HS-5 (cell line): ENCODE measurements around the gene ADGRA1.
"Not testable (repeated sequence)": the region's sequence is repeated elsewhere in the genome, so short reads cannot be mapped to it uniquely, and the experiment has no call there.

ENCODE experiments used
- DNase-seq: peaks from one replicate; pipeline ENCODE4 v3.0.0-alpha.2; 2012; ENCODE audit warnings: low read depth

ADGRA1 gene

DNA sequence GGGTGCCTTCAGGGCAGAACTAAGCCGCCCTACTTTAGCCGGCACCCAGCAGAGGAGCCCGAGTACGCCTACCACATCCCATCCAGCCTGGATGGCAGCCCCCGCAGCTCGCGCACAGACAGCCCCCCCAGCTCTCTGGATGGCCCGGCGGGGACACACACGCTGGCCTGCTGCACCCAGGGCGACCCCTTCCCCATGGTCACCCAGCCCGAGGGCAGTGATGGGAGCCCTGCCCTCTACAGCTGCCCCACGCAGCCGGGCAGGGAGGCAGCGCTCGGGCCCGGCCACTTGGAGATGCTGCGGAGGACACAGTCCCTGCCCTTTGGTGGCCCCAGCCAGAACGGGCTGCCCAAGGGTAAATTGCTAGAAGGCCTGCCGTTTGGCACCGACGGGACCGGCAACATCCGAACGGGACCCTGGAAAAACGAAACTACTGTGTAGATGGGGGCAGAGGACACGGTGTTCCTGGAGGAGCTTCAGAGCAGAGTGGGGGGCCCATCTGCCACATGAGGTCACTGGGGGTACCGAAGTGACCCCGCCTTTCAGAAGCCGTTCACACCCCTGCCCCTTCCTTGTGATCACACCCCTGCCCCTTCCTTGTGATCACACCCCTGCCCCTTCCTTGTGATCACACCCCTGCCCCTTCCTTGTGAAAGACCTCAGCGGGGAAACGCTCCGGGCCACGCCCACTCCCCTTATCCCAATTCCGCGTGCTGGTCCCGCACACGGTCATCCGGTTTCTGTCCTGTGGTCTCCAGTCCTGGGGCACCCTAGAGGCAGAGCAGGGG, 41.5 kb downstream of the ADGRA1 start:
- no peak for DNase-seq

DNA sequence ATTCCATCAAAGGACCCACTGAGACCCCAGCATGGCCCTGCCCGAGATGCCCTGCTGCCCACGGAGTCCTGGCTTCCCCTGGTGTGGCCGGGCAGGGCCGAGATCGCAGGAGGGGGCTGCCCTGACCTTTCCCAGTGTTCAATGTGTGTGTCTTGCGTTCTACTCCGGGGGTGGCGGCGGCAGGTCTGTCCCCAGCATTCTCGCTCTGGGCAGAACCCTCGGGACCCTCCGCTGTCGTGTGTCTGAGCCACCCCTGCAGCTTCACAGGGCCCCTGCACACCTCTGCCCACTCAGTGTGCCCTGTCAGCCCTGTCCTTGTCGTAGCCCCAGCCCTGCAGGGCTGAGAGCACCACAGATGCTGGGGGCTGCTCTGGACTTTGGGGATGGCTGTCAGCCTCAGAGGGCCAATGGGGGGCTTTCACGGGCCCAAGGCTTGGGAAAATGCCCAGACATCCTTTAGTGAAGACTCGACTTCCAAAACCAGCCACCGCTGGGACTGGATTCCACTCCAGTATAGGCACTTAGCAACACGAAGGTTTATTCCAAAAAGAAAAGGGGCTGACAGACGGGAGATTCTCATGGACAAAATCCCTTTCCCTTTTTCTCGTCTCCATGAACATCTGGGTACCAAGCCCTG, 42.3 kb downstream of the ADGRA1 start:
- no peak for DNase-seq

DNA sequence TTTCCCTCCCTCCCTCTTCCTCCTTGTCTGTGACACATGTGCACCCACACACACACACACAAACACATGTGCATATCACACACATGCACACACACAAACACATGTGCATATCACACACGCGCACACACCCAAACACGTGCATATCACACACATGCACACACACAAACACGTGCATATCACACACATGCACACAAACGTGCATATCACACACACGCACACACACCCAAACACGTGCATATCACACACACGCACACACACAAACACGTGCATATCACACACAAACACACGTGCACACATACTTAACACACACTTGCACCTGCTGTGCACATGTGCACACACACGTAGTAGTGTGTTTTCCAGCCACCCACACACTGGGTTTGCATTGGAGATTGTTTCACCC, 42.9 kb downstream of the ADGRA1 start:
- no peak for DNase-seq

DNA sequence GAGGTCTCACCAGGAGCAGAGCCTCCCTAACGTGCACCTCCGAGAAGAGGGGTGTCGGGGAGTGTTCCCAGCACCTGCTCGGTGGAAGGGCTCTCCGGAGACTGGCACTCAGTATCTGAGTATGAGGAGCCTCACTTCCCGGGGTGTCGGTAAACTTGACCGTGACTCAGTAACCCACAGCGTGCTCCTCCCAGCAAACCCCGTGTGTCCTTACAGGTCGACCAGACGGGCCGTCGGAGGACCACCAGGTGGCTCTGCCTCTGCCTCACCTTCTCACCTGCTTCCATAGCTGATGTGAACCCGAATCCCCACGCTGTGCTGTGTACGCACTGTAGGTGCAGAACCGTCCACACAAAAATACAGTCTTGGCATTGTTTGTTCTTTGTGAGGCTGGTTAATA, 43.3 kb downstream of the ADGRA1 start:
- no peak for DNase-seq

DNA sequence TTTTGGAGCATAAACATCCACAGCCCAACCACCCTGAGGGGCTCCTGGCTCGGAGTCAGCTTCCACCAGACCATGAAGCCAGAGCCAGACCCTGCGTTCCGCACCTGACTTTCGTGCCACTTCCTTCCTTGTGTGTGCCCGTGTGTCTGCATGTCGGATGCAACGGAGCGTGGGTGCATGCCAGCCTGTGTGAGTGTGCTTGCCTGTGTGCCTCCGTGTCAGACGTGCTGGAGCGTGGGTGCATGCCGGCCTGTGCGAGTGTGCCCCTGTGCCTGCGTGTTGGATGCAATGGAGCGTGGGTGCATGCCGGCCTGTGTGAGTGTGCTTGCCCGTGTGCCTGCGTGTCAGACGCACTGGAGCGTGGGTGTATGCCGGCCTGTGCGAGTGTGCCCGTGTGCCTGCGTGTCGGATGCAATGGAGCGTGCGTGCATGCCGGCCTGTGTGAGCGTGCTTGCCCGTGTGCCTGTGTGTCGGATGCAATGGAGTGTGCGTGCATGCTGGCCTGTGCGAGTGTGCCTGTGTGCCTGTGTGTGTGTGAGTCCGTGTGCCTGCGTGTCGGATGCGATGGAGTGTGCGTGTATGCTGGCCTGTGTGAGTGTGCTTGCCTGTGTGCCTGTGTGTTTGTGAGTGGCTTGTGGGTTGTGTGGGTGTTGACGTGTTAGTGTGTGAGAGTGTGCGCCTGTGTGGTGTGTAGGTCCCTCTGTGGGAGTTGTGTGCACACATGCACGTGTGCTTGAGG, 44.2 kb downstream of the ADGRA1 start:
- DNase-seq = no peak

DNA sequence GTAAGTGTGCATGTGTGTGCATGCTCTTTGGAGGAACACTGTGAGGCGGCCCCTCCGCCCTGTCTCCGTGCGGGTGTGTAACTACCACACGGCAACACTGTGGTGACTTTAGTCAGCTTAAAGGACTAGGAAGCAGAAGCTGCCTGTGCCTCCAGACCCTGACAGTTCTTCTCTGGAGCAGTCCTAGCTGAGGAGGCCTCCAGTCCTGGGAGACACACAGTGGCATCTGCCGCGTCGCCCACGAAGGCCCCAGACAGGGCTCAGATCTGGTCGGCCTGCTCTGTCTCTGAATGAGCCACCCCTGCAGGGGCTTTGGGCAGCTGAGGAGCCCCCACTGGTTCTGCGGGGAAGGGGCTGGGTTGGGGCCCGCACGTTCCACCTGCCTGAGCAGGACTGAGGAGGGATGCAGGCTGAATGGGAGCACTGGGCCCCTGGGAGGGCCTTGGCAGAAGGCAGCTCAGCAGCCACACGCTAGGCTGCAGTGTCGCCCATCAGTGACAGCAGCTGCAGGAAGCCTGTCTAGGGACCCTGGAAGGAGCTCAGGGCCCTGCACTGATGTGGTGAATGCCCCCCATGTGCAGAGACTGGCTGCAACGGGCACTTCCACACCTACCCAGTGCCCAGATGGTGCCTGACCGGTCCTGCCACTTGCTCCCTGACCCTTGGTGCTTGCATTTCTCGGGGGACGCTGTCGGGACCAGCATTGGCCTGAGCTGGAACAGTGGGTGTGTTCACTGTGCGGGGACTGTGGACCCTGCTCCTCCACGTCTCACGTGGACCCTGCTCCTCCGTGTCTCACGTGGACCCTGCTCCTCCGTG, 45.0 kb downstream of the ADGRA1 start:
- no peak for DNase-seq

DNA sequence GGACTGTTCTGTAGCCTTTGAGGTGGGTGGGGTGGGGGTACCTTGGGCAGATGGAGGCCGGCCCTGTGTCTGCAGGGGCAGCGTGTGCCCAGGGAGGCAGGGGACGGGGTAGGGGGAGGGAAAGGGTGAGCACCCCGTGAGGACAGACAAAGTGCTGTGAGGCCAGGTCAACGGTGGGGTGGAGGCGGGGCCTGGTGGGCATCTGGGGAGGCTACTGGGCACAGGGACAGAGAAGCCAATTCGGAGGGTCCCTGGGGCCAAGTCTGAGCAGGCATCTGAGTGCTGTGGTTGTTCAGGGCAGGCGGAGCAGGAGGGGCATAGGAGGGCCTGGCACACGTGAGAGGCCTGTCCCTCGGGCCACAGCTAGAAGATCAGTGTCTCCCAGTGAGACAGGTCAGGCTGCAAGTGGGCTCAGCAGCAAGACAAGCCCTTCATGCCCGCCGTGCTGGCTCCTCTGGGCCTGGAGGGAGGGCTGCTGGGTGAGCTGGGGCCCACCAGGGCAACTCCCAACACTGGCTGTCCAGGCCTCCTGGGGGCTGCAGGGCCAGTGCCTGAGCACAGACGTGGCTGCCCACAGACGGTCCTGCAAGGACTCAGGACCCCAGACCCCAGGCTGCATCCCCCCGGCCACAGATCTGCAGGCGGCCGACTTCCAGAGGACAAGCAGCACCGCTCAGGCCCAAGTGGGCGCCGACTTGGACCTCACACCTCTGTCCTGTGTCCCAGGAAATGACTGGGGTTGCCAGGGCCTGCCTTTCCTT, 45.9 kb downstream of the ADGRA1 start:
- no peak for DNase-seq

DNA sequence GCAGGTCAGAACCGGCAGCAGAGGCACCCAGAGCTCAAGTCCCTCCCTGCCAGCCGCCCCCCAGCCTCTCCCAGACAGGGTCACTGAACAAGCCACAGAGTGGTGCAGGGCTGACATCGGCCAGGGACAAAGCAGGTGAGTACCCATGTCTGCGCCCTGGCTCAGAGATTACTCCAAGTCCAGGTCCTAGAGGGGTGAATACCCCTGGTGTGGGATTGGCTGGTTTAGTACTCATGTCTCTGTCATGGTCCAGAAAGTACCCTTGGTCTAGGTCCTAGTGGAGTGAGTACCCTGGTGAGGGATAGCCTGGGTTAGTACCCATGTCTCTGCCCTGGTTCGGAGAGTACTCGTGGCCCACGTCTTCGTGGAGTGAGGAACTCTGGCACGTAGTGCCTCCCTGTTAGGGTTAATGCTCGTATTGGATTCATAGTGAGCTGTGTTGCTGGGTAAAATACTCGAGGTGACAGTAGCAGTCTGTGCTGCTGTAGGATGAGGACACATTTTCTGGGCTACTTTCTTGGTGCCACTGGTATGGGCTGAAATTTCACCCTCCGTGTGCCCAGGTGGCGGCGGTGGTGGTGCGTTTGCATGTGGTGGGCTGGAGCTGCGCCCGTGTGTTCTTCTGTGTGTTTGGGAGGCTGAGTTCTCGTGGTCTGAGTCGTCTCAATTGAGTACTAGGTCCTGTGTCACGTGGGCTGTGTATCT, 46.8 kb downstream of the ADGRA1 start:
- no peak for DNase-seq

DNA sequence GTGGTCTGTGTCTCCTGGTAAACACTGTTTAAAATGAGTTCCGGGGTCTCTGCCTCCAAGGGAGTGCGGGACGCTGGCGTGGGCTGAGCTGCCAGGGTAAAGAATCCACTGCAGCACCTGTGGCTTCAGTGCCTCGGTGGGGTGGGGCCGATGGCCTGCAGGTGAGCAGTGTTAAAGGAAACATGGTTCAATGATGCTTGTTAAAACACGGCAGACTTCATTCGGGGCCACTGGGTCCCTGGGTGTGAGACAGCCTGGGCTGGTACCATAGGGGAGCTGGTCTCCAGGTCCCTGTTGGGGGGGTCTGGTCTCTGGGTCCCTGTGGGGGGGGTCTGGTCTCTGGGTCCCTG, 47.4 kb downstream of the ADGRA1 start:
- no peak for DNase-seq

DNA sequence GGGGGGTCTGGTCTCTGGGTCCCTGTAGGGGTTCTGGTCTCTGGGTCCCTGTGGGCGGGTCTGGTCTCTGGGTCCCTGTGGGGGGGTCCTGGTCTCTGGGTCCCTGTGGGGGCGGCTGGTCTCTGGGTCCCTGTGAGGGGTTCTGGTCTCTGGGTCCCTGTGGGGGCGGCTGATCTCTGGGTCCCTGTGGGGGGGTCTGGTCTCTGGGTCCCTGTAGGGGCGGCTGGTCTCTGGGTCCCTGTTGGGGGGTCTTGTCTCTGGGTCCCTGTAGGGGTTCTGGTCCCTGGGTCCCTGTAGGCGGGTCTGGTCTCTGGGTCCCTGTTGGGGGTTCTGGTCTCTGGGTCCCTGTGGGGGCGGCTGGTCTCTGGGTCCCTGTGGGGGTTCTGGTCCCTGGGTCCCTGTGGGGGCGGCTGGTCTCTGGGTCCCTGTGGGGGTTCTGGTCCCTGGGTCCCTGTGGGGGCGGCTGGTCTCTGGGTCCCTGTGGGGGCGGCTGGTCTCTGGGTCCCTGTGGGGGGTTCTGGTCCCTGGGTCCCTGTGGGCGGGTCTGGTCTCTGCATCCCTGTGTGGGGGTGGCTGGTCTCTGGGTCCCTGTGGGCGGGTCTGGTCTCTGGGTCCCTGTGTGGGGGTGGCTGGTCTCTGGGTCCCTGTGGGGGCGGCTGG, 49.9 kb downstream of the ADGRA1 start:
- DNase-seq = not testable (repeated sequence)

DNA sequence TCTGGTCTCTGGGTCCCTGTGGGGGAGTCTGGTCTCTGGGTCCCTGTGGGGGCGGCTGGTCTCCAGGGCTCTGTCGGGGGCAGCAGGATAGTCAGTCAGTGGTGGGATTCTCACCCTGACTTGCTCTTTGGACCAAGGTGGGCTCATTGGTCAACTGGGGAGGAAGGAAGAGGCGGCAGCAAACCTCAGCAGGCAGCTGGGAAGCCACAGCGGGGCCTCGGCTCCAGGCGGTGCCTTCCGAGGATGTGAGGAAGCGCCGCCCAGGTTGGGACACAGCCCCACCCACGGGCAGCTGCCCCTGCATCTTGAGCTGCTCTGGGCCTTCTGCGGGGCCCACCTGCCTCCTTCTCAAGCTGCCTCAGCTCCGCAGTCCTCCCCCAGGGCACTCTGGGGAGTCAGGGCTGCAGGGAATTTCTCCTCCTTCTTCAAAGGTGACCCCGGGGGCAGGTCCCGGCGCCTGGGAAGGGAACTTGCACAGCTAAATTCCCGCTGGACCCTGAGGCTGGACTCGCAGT, 51.9 kb downstream of the ADGRA1 start:
- DNase-seq = no peak

DNA sequence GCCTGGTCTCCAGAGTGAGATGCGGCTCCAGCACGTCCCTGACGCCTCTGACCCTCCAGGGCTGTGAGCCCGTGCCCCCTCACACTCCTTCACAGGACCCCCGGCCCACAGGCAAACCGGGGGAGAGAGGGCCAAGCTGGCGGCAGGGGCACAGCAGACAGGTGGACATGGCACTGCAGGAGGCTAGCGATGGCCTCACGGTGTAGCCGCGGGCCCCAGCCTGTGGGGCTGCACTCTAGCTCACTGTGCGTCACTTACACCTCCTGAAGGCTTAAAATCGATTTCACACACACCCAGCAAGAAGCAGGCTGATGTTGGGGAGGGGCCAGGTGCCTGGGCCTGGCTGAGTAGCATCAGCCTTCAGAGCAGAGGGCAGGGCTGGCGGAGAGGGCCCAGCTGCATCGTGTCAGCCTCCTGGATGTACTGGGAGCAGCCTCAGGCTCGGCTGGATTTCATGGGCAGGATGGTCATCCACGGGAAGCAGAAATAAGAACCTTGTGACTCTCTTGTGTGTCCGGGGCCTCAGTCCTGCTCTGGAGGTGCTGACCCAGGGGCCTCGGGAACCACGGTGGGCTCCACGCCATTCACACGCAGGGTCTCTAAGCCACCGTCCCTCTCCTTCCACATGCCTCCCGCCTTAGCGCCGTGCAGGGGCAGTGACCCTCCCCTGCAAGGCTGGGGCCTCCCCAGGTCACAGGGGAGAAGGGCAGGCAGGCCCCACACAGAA, 52.9 kb downstream of the ADGRA1 start:
- DNase-seq = no peak

DNA sequence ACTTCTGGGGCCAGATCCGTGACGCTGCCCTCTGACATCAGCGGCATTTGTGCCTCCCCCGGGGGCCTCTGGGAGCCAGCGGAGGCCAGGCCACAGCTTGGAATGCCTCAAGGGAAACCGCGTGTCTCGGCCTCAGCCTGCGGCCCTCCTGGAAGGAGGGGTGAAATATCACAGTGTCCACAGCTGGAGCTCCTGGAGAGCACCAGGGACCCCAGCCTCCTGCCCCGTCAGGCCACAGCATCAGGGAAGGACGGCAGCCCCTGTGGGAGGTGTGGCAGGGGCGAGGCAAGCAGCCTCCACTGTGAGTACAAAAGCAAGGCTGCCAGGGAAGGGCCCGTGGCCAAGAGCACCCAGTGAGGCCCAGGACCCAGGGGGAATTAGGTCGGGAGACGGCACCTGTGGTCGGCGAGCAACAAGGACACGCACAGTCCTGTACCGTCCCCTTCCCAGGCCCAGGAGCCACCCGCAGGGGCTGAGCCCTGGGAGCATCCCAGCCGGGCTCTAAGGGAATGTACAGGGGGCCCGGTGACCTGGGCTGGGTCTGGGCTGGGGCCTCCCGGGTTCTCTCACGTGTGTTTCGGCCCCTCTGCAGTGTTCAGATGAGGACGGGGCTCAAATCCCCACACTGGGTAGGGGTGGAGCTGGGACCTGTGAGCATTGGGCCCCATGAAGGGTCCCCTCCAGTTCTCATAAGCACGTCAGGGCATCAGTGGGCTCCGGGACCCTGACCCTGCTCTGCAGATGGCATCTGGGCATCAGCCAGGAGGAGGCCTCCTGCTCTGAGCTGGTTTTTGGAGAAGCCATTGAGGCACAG, 53.6 kb downstream of the ADGRA1 start:
- no peak for DNase-seq

DNA sequence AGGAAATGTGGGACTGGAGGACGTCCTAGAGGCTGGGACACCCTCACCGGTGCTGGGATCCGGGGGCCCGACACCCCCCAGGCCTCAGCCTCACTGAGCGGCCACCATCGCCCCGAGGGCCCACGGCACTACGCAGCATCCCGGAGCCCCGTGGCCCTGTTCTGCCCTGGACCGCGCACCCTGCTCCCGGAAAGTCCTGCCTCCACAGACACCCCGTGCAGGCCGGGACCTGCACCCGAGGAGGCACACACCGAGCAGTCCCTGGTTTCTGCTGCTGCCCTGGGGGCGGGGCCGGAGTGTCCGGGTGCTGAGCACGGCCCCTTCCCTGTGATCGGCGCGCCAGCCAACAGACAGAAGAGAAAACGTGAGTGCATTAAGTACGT, 54.2 kb downstream of the ADGRA1 start:
- DNase-seq = no peak

DNA sequence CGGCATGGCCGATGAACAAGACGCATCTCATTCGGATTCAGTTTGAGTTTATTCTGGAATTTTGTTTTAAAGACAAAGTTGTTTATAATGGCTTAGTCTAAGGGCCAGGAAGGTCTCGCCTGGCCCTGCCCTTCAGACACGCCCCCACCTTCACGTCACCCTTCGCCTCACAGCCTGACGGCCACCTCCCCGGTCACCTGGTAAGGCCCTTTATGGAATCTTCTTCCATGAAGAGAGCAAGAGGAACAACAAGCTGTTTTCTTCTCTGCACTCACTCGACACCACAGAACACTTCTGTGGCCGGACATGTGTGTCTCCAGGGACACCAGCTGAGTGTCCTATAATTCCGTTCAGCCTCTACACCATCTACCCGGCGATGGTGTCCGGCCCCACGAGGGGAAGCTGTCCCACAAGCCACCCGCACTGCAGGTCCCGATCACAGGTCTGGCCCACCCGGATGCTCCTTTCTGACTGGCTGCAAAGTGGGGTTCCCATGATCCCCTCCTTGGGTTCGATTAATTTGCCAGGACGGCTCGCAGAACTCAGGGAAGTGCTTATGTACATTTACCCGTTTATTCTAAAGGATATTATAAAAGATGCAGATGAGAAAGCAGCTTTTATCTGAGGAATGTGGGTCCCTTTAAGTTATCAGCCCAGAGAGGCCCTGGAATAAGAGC, 54.9 kb downstream of the ADGRA1 start:
- DNase-seq = no peak

DNA sequence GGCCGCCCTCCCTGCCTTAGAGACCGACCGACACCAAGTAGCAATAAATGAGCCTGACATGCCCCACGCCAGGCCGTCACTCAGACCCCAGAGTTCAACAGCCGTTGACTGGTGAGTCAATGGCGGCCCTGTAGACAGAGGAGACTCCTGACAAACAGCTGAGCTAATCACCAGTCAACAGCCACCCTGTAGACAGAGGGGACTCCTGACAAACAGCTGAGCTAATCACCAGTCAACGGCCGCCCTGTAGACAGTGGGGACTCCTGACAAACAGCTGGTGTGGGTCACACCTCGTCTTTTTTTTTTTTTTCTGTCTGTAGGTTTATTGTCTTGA, 55.4 kb downstream of the ADGRA1 start:
- no peak for DNase-seq

DNA sequence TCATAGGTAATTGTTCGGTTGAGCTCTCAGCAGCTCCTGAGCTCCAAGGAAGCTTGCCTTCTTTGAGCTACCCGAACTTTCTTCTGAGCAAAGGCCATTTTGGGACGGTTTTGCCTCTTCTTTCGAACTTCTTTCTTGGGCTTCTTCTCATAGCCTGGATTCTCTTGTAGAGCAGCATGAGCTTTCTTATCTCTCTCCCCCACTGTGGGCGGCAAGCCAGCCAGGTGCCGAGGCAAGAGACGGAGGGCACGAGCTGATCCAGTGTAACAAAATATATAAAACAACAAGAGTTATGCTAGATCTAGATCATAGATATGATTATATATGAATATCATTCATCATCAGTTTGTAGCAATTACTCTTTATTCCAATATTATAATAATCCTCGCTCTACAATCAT, 55.8 kb downstream of the ADGRA1 start:
- no peak for DNase-seq

DNA sequence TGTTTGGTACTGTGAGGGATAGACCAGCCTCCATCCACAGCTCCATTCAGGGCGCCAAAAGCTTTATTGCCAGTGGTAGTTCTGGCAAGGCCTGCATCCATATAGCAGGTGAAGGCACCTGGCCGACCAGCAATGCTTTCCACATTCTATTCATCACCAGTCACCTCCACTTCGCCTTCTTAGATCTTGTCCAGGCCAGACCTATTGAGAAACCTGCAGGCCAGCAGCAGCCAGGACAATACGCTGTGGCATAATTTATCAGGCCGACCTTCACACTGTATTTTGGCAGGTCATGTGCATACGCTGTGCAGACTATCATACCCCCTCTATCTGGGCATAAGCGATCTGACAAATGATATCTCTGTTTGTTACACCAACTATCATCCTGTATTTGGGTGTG, 57.0 kb downstream of the ADGRA1 start:
- no peak for DNase-seq
